ENCODE measurements around the gene ISM1.

The ISM1 gene

DNA sequence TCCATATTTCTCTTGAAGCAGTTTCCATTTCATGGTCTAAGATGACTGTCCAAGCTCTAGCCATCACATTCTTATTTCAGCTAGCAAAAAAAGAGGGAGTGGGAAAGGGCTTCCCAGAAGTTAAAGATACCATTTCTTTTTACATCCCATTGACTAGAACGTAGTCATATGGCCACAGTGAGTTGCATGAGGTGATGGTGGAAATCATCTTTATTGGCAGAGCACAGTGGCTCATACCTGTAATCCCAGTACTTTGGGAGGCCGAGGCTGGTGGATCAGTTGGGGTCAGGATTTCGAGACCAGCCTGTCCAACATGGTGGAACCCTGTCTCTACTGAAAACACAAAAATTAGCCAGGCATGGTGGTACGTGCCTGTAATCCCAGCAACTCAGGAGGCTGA, 99.6 kb downstream of the ISM1 start:
- no peak for DNase-seq

DNA sequence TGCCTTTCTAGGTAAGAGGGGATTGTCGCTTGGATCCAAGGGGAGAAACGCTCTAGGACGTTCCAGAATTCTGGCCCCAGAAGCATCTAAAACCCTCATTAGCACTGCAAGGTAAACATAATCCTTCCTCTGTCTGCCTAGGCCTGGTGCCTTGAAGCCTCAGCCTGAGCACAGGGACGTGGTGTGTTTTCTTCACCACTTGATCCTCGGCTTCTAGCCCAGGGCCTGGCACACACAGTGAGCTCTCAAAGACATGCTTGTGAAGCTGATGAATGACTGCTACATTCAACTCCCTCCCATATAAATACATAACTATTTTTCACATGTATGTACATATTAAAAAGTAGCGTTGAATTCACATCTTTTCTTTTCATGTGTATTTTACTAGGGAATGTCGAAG, 100.3 kb downstream of the ISM1 start:
- no peak for DNase-seq

DNA sequence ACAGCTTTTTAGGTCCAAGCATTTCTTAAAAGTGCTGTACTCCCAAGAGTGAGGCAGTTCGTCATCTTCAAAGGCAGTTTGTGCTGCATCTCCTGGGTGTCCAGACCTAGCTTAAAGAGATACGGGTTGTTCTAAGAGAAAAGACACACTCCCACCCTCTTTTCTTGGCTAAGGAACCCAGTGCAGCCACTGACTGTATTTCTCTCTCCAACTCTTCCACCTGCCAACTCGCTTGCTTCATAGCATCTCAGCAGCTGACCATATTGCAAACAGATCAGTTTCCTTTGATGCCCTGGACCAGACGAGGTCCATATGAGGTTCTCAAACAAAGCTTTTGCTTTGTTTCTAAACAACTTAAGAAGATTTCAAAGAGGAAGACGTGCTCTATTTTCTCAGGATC, 101.1 kb downstream of the ISM1 start:
- DNase-seq, result no peak

DNA sequence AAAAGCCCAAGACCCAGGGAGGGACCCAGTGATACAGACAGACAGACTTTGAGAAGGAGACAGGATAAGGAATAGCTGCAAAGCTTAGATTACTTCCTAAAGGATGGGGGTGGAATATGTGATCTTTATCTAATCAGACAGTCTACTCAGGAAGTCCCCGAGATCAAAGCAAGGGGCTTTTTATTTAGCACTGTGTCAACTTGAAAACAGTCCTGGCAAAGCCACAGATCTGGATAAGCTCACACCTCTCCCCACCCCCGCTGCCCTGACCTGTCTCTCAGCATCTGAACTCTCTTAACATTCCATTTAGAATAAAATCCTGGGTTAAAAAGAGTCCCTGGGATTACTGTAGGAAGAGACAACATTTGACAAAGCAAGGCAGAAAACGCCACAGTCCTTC, 101.5 kb downstream of the ISM1 start:
- no peak for DNase-seq

DNA sequence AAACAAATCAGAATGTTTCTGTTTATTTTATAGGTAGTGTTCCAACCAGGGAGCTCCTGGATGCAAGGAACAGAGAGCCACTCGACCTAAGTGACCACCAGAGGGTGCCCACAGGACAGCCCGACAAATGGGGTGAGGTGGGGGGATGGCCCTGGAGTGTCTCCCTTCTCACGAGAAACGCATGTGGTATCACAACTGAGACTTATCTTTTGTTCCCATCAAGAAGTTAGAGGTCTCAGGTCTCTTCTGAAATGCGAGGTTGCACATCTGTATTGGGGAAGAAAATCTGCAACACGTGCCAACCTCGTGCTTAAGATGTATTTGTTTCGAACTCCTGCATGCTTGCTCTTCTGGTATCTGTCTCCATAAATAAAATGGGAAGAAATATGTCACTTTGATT, 104.0 kb downstream of the ISM1 start:
- no peak for DNase-seq

DNA sequence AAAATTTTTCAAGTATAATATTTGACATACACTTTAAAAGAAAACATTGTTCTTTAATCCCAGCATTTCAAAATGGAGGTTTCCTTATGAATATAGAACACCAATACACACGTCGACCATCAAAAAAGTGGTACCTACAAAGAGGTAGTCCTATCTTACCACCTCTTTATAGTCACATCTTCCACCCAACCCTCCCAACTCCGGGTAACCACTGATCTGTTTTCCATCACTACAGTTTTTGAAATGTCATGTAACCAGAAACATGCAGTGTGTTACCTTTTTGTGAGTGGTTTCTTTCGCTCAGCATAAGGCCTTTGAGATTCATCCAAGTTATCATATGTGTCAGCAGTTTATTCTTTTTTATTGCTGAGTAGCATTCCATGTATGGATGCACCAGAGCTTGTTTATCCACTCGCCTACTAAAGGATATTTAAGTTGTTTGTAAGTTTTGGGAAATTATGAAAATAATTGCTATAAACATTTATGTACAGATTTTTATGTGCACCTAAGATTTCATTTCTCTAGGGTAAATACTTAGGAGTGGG, 104.8 kb downstream of the ISM1 start:
- no peak for DNase-seq

DNA sequence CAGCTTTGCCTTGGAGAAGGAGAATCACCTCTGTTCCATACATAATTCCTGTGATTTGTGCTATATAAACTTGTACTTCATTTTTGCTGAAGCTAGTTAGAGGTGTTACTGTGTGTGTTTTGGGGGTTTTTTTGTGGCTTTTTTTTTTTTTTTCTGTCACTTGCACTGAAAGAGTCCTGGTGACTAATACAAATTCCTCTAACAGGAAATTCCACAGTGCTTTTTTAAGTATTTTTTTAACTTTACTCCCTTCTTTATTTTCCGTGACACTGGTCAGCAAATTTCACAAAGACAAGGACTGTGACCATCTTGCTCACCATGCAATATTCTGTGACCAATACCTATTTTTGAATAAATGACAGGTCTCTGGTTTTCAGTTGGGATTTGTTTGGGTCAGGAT, 110.5 kb downstream of the ISM1 start:
- no peak for DNase-seq

DNA sequence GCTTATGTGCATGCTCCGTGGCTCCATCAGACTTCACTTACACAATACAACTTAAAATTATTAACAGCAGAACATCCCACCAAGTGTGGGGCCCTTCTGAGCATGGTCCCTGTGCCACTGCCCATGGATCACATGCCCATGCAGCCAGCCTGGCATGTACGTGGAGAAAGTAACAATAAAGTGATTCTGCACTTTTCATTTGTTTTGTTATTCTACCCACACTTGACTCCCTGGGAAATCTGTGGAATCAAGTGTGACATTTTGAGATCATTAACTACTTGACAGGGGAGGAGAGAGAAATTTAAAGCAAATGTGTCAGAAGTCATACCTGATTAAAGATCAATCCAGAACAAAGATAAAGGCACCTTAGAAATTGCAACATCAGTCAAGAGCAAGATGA, 112.0 kb downstream of the ISM1 start:
- no peak for DNase-seq

DNA sequence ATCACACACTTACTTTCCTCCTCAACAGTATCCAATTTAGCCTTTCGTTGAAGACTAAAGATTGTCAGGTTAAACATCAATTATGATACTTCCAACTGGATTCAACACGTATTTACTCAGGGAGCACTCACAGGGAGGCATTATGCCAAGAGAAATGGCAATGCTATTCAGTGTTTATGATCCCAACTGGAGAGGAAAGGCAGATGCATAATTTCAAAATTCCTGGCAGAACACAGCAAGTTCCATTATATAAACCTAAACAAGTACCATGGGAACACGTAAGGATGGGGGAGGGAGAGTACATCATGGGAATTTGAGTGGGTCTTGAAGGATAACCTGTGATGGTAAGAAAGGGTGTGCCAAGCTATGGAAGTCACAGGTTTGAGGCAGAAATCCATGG, 112.7 kb downstream of the ISM1 start:
- no peak for DNase-seq

DNA sequence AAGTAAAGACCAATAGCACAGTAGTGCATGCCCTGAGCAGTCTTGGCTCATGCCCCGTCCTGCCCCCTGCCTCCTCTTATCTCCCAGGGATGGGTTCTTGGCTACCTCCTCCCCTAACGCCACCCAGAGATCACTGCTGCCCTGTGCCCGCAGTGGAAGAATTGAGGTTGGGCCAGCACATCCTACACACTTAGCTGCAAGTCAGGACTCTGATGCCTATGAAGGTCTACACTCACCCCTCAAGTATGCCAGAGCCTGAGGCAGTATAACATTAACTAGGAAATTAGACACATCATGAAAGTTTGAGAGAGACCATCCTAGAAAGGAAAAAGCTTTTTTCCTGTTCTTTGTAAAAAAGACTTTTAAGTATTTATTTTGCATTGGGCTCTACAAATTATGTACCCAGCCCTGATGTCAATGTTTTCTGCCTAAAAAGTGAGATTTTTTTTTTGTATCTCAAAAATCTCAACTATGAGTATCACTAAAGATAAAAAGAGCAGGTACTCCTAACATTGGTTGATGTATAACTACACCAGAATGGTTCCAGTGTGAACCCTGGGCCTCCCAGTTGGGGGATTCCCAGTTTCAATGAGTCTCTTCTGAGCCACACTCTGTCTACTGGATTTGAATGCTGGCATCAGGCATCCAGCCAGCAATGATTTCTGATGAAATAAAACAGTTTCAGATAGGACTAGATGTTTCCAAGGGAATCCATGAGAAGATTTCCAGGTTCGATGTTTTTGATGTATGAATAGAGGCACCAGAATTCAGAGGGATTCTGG, 115.4 kb downstream of the ISM1 start:
- DNase-seq, result no peak

DNA sequence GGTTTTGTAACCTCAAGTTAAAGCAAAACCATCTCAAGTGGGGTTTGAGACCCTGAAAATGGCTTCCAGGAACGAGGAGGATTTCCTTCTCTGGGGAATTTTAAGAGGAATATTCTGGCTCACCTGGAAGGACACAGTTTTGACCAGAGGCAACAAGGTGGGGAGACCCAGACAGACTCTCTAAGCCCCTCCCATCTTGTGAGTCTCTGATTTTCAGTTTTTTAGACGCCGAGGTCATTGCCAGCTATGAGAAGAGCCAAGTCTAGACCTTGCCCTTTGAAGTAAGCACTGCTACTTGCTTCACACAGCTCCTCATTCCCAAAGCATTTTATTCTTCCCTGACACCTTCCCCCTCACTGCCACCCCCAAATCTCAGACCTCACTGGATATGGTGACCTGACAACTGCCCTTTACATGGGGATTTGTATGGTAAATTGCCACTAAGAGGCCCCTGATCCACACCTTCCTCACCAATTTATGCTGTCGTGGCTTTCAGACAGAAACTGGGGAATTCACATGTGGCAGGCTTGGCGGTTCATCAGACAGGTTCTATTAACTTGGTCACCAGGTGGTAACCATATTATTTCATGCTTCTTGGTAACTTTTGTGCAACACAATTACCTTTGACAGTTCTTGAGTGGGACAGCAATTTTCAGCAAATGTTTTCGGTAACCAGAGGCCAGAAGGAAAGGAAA, 116.2 kb downstream of the ISM1 start:
- DNase-seq, result no peak

DNA sequence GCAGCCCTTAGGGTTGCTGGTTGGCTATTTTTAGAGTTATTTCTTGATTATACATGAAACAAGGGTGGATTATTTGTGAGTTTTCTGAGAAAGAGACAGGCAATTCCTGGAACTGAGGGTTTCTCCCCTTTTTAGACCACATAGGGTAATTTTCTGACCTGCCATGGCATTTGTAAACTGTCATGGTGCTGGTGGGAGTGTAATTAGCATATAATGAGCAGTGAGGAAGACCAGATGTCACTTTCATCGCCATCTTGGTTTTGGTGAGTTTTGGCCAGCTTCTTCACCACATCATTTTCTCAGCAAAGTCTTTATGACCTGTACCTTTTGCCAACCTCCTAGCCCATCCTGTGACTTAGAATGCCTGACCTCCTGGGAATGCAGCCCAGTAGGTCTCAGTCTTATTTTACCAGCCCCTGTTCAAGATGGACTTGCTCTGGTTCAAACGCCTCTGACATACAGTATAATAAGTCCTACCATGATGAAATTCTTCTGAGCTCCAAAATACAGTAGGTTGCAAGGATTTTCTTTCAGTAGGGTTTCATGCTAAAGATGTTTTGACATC, 117.1 kb downstream of the ISM1 start:
- no peak for DNase-seq

DNA sequence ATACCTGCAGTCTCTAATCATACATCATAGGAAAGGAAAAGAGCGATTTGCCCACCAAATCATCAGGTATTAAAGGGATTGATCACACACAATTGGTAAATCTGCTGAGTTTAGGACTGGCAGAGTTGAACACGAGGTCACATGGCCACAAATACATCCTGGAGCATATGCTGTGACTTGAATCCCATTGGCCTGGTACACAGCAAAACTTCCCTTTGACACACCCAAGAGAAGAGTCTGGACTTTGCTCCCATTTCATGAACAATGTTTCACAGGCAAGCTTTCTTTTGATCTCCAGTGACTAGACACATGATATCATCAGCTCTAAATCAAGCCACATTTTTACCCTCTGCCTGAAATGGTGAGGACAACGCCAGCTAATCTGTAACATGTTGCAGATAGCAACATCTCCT, 117.9 kb downstream of the ISM1 start:
- DNase-seq, result no peak

DNA sequence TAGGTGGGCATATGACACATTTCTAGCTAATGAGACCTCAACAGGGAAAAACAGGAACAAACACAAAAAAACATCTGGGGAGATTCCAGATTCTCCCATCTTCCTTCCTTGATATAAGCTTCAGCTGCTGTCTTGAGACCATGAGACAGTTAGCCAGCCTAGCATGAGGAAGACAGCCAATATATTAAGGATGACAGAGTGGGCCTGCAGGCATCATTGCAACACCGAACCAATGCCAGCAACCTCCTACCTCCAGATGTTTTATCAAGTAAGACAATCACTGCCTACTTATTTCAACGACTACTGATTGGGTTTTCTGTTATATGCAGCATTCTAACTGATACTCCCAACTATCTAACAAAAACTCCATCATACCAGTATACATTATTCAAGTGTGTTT, 119.0 kb downstream of the ISM1 start:
- no peak for DNase-seq

DNA sequence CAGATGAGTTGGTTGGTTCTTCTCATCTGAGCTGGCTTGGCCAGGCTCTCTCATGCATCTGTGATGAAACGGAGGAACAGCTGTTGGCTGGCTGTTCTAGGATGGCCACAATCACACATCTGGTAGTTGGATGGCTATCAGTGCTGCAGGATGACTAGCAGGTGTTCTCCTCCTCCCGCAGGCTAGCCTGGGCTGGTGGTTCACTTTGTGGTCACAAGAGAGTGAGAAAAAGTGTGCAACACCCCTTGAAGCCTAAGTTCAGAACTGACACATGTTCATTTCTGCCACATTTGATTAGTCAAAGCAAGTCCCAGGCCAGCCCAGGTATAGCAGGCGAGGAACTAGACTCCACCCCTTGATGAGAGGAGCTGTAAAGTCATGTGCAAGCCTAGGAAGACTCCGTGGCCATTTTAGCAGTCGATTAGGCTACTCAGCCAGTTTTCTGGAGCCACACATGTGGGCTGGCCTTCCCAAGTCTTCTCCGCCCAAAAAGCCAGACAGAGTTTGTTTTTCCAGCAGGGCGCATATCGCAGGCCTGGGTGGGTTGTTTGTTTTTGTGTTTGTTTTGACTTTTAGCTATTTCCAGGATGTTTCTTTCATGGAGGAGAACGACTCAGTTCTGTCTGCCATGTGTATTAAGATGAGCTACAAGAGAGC, 120.8 kb downstream of the ISM1 start:
- DNase-seq, result no peak

DNA sequence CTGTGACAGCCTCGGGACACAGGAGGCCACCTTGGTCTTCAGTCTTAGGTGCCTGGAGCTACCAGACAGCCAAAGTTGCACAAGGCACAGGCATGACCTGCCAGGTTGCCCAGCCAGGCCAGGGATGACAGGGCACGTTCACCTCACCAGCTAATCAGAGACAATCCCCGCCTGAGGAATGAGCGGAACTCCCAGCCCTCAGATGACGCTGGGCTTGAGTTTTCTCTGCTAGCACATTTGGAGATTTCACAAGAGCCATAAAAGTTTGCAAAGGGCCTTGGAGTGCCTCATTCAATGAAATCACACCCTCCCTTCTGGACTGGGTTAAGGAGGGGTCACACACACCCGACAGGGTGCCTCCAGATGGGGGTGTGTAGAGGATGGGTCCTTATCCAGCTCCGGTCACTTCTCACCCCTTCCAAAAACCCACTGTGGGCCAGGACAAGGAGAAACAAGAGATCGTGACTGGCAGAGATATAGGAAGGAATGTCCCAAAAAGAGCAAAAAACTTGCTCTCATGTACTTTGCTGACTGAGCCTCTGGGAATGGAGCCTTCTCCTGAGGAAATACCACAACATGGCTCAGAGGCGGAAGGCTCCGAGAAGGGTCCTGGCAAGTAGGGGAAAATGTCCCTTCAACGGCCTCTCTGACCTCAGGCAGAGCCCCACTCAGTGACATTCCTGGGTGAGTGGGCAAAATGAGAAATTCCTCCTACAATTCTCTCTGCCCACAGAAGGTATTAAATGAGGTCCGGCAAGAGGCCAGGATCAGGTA, 121.6 kb downstream of the ISM1 start:
- no peak for DNase-seq

DNA sequence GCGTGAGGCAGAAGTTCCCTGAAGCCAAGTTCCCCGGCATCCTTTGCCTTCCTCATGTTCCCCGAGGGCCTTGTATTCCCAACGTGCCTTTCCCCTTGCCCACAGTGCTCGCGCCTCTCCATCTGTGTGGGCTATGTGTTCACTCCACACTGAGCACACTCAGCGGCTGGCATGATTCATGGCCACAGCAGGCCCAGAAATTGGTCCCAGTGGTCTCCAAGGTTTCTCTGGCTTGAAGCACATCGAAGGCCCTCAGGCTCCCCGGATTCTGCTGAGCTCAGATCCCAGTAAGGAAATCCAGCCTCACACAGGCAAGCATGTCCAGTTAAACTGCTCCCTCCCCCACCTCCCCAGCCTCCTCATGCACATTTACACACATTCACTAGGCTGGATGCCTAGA, 123.6 kb downstream of the ISM1 start:
- DNase-seq, result no peak

DNA sequence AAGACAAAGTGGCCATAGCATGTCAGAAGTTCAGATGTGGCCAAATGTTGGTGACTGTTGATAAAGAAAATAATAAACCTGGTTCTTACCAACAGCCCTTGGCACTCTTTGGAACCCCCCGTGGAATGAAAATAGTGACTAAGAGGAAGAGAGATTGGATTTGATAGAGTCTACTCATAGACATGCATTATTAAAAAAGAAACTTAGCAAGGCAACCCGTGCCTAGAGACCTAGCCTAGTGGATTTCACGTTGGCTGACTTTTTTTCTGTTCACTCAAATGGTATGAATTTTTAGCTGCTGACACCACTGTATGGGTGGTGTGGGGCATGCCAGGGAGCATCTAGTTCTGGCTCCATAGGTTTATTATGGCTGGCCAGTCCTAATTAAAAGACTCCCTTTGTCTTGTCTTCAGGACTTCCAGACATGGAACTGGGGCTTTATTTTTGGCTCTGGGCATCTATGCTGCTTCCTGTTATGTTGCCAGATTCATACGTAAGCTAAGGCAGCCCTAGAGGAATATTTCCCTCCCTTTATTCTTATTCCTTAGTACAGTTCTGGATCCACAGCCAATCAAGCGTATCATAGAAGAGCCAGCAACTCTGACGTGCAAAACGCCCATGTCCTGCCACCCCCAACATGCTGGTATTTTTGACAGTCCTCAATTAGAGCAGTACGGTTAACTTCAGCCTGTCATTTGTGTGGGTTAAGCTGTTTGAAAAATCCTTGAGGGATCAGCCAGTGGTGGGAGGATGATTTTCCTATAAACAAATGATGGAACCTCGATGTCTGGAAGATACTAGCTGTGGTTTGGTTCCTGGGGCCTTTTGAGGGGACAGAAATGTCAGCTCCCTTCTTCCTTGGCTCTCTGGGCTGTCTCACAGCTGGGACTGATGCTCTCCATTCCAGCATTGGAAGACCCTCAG, 127.5 kb downstream of the ISM1 start:
- no peak for DNase-seq

DNA sequence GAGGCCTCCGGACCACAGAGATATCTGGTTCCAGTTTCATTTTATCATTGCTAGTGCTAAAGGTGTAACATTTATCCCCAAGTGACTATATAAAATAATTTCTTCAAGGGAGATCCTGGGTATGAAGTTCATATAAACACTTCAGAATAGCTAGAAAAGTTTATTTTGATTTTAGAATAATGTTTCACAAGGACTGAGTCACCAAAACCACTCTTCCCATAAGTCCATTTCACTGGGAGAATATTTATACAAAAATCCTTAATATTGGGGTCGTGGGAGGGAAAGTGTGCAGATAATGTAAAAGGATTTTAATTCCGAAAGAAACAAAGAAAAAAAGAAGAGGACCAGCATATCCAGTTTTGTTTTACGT, 128.1 kb downstream of the ISM1 start:
- no peak for DNase-seq

Data from activated effector memory CD4-positive, alpha-beta T cell treated with Interleukin-2 at 50 U/mL for 16 hours (primary cell).